Naive thymus-derived CD4-positive, alpha-beta T cell (primary cell): ENCODE data around the gene HPS6. TPM values are rescaled to one million over a fixed set of nuclear protein-coding genes. Genes with fewer than 3 reads are reported as not detected.

Experiments used
- ATAC-seq: fragments of 150-1000 bp; cut with Tn5 transposase; 2 replicates; pipeline ENCODE4 v1.10.0; 2021; ENCODE audit warnings: mild to moderate bottlenecking, moderate library complexity
- CTCF ChIA-PET: fragments of 350-600 bp; sonication (Branson Sonifier 250); formaldehyde crosslinking; loops from one replicate; lab custom pipeline; 2021; ENCODE audit warnings: antibody characterized with exemption; lab: Charles Lee
- POLR2A ChIA-PET: fragments of 350-600 bp; sonication (Branson Sonifier 250); formaldehyde crosslinking; loops from one replicate; lab custom pipeline; 2021; ENCODE audit warnings: antibody characterized with exemption, inconsistent platforms; lab: Charles Lee
- DNase-seq, 9 donors: peaks; one replicate each; pipeline versions ENCODE4 v3.0.0 to v3.0.0-alpha.2; 2020 to 2022; ENCODE audit warnings: mixed read lengths in 1 of 9
- H3K27ac ChIP-seq: one replicate; pipeline ENCODE4 v1.7.0; 2013; ENCODE audit warnings: mild to moderate bottlenecking, low read depth, low read length, moderate library complexity
- H3K27me3 ChIP-seq, 2 donors: one replicate each; pipeline ENCODE4 v1.7.0; 2013; ENCODE audit warnings: low read length in 2 of 2, mild to moderate bottlenecking in 2 of 2, moderate library complexity in 2 of 2; ENCODE audit not compliant: control insufficient read depth in 2 of 2, insufficient read depth in 2 of 2
- H3K36me3 ChIP-seq, 3 experiments: 1 replicate in 2 of 3; 2 replicates in 1 of 3; pipeline ENCODE4 v1.7.0; 2013; ENCODE audit warnings: low read length in 3 of 3, mild to moderate bottlenecking in 3 of 3, moderate library complexity in 1 of 3; ENCODE audit not compliant: insufficient read depth in 3 of 3, control insufficient read depth in 2 of 3
- H3K4me1 ChIP-seq, 2 donors: one replicate each; pipeline ENCODE4 v1.7.0; 2013; ENCODE audit warnings: low read length in 2 of 2, mild to moderate bottlenecking in 2 of 2, moderate library complexity in 1 of 2; ENCODE audit not compliant: control insufficient read depth in 2 of 2, insufficient read depth in 2 of 2
- H3K4me3 ChIP-seq: 2 replicates; pipeline ENCODE4 v1.7.0; 2013; ENCODE audit warnings: mild to moderate bottlenecking, low read length
- H3K9me3 ChIP-seq, 3 experiments: 1 replicate in 2 of 3; 2 replicates in 1 of 3; pipeline ENCODE4 v1.7.0; 2013; ENCODE audit warnings: low read length in 3 of 3; ENCODE audit not compliant: control insufficient read depth in 2 of 3
- H3K27ac Mint-ChIP-seq, 9 donors: one replicate each; pipeline ENCODE4 v1.8.0; 2020 to 2022; ENCODE audit warnings: mixed read lengths in 9 of 9, mild to moderate bottlenecking in 8 of 9, moderate library complexity in 5 of 9, inconsistent platforms in 2 of 9
- H3K27me3 Mint-ChIP-seq, 5 donors: one replicate each; pipeline ENCODE4 v1.8.0; 2021 to 2022; ENCODE audit warnings: mixed read lengths in 5 of 5, mild to moderate bottlenecking in 1 of 5
- H3K36me3 Mint-ChIP-seq, 5 donors: one replicate each; pipeline ENCODE4 v1.8.0; 2020 to 2022; ENCODE audit warnings: mixed read lengths in 5 of 5, mild to moderate bottlenecking in 3 of 5, inconsistent platforms in 1 of 5
- H3K4me1 Mint-ChIP-seq, 7 donors: one replicate each; pipeline ENCODE4 v1.8.0; 2020 to 2022; ENCODE audit warnings: mixed read lengths in 7 of 7, mild to moderate bottlenecking in 3 of 7, inconsistent platforms in 1 of 7
- H3K4me3 Mint-ChIP-seq, 10 donors: one replicate each; pipeline ENCODE4 v1.8.0; 2020 to 2022; ENCODE audit warnings: mild to moderate bottlenecking in 10 of 10, mixed read lengths in 10 of 10, moderate library complexity in 6 of 10, inconsistent platforms in 2 of 10
- H3K9me3 Mint-ChIP-seq, 11 donors: one replicate each; pipeline ENCODE4 v1.8.0; 2020 to 2022; ENCODE audit warnings: mixed read lengths in 11 of 11, mild to moderate bottlenecking in 4 of 11, inconsistent platforms in 1 of 11, moderate library complexity in 1 of 11
- intact Hi-C, 2 donors: fragments of 100-400 bp; cut with micrococcal nuclease; formaldehyde crosslinking; loops; one replicate each; pipeline ENCODE4 v1.15.1; 2023
- polyA plus RNA-seq, 2 donors: library from polyadenylated mRNA; unstranded; fragments of 300-500 nt; fragmentation: Illumina TruSeq; gene quantifications; one replicate each; pipeline ENCODE4 v1.2.3, GENCODE V29; 2021
- total RNA-seq, 6 experiments: library from RNA in 5 of 6; stranded (reverse) in 5 of 6; gene quantifications; 1 replicate in 5 of 6; 2 replicates in 1 of 6; pipeline ENCODE4 v1.2.3 and lab custom pipeline; 2021 to 2026

Gene HPS6
- total and polyA plus RNA-seq, 7 experiments from 2014 or later: 12.1 to 29.9 (median 20.9) TPM

DNA sequence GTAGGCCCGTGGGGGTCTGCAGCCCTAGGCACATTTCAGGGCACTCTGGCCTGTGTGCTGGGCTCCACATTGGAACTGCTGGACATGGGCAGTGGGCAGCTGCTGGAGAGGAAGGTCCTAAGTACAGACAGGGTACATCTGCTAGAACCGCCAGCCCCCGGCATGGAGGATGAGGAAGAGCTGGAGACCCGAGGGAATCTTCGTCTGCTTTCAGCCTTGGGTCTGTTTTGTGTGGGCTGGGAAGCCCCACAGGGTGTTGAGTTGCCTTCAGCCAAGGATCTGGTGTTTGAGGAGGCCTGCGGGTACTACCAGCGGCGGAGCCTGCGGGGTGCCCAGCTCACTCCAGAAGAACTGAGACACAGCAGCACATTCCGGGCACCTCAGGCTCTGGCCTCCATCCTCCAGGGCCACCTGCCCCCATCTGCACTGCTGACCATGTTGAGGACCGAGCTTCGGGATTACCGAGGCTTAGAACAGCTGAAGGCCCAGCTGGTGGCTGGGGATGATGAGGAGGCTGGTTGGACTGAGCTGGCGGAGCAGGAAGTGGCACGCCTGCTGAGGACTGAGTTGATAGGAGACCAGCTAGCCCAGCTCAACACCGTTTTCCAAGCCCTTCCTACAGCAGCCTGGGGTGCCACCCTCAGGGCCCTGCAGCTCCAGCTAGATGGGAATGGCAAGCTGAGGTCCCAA, 1.4 kb downstream of the HPS6 start:
- ChIA-PET CTCF (interaction anchor here (0.9 to 1.0 kb wide), 2 partner anchors 12 to 49 kb away, joined by 3 read pairs; no protein-coding TSS in a partner anchor), POLR2A (interaction anchor here (0.5 to 2.7 kb wide), 5 partner anchors 10 to 66 kb away, joined by 3 to 16 read pairs (median 3); partner anchors contain the start of genes ARMH3 and PPRC1)
- H3K36me3 ChIP-seq: peaks cover 0 to 6% (median 4%) of the 10 kb centered on the region in 3 experiments
- Mint-ChIP-seq H3K27me3 (no peaks in the 10 kb centered on the region), H3K9me3 (peaks cover 0 to 1% (median 0%) of the 10 kb centered on the region in 11 donors), H3K4me1 (peaks cover 23 to 43% (median 36%) of the 10 kb centered on the region in 7 donors), H3K4me3 (peak overlapping the region; percentile 76 to 90 (median 88)), H3K36me3 (peaks cover 0 to 5% (median 0%) of the 10 kb centered on the region in 5 donors), H3K27ac (peak overlapping the region in 7 of 9 donors; percentile 75 to 93 (median 86))
- intact Hi-C loops: loop anchor here in 1 of 2 donors (5.0 to 10.0 kb wide), 2 partner anchors 374 to 648 kb away; partner anchors contain the start of genes ARL3 and SFXN2
- H3K4me1 ChIP-seq: peaks cover 14 to 23% of the 10 kb centered on the region in 2 donors
- ATAC-seq (no peak), DNase-seq (peak in 1 of 9 donors; percentile 9)
- H3K27ac ChIP-seq: peak overlapping the region; percentile 93
- no peaks in the 10 kb centered on the region for H3K27me3 ChIP-seq
- peak overlapping the region; percentile 82 for H3K4me3 ChIP-seq
- no peaks in the 10 kb centered on the region for H3K9me3 ChIP-seq

DNA sequence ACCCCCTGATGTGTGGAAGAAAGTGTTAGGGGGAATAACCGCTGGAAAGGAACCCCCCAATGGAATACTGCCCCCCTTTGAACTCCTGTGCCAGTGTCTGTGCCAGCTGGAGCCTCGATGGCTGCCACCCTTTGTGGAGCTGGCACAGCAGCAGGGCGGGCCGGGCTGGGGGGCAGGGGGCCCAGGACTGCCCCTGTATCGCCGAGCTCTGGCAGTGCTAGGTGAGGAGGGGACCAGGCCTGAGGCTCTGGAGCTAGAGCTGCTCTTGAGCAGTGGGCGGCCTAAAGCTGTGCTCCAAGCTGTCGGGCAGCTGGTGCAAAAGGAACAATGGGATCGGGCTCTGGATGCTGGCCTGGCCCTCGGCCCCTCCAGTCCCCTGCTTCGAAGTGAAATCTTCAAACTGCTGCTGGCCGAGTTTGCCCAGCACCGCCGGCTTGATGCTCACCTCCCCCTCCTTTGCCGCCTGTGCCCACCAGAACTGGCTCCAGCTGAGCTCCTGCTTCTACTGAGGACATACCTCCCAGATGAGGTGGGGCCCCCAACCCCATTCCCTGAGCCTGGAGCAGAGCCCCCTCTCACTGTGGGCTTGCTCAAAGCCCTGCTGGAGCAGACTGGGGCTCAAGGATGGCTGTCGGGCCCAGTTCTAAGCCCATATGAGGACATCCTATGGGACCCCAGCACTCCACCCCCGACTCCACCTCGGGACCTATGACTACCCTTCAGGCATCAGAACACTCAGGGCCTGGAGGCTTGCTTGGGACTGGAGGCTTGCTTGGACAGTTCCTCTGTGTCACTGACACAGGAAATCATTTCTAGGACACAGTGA, 2.2 kb downstream of the HPS6 start:
- H3K4me1 Mint-ChIP-seq: peaks cover 23 to 43% (median 36%) of the 10 kb centered on the region in 7 donors
- H3K9me3 Mint-ChIP-seq: peaks cover 0 to 1% (median 0%) of the 10 kb centered on the region in 11 donors
- peak overlapping the region; percentile 93 for H3K27ac ChIP-seq
- CTCF ChIA-PET: interaction anchor here (0.9 to 1.0 kb wide), 2 partner anchors 13 to 48 kb away, joined by 3 read pairs; no protein-coding TSS in a partner anchor
- peaks cover 14 to 23% of the 10 kb centered on the region in 2 donors for H3K4me1 ChIP-seq
- intact Hi-C loops: loop anchor here in 1 of 2 donors (5.0 to 10.0 kb wide), 2 partner anchors 375 to 647 kb away; partner anchors contain the start of genes ARL3 and SFXN2
- peaks cover 0 to 5% (median 0%) of the 10 kb centered on the region in 5 donors for H3K36me3 Mint-ChIP-seq
- H3K27ac Mint-ChIP-seq: peak overlapping the region in 6 of 9 donors; percentile 23 to 95 (median 46)
- no peak for DNase-seq
- no peaks in the 10 kb centered on the region for H3K27me3 ChIP-seq
- H3K4me3 Mint-ChIP-seq: peak overlapping the region in 6 of 10 donors; percentile 23 to 76 (median 51)
- ATAC-seq: no peak
- no peaks in the 10 kb centered on the region for H3K27me3 Mint-ChIP-seq
- no peaks in the 10 kb centered on the region for H3K9me3 ChIP-seq
- POLR2A ChIA-PET: interaction anchor here (0.6 to 2.7 kb wide), 3 partner anchors 12 to 65 kb away, joined by 3 to 16 read pairs (median 3); partner anchors contain the start of genes ARMH3 and PPRC1
- H3K36me3 ChIP-seq: peaks cover 0 to 6% (median 4%) of the 10 kb centered on the region in 3 experiments
- no peak overlapping the region for H3K4me3 ChIP-seq

DNA sequence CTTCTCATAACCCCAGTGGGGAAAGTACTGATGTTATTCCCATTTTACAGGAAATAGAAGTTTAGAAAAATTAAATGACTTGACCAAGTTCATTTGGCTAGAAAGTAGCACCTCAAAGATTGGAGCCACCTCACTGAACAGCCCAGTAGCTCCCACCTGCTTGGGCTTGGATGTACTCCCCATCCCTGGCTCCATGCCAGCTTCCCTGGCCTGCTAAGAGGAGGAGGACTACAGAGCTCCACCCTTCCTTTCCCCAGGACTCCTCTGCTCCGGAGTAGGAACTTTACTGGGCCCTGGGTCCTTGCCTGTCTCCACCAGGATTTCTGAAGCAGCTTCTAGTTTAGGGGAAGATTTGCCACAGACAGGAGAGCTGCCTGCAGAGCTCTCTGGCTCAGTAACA, 3.1 kb downstream of the HPS6 start:
- peaks cover 0 to 5% (median 0%) of the 10 kb centered on the region in 5 donors for H3K36me3 Mint-ChIP-seq

DNA sequence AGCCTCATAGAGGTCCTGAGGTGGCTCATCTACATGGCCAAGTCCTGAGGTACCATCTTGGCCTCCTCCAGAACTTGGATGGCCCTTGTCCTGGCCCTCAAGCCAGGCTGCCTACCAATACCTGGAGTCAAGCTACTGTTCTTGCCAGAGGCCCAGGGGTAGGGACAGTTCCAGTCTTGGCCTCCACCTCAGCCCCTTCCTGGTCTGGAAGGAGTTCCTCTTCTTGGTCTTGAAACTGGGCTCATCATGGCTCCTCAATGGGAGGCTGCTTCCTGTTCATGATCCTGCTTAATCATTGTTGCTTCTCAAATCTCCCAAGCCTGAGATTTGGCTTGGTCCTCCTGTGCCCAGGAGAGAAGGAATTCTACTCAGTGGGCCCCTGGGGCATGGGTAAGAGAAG, 3.9 kb downstream of the HPS6 start:
- Mint-ChIP-seq H3K27me3 (no peaks in the 10 kb centered on the region), H3K4me3 (peak overlapping the region in 2 of 10 donors; percentile 13 to 21), H3K9me3 (peaks cover 0 to 1% (median 0%) of the 10 kb centered on the region in 11 donors), H3K27ac (peak overlapping the region in 3 of 9 donors; percentile 43 to 51 (median 43)), H3K36me3 (peaks cover 0 to 5% (median 0%) of the 10 kb centered on the region in 5 donors), H3K4me1 (peaks cover 21 to 40% (median 35%) of the 10 kb centered on the region in 7 donors)
- H3K9me3 ChIP-seq: no peaks in the 10 kb centered on the region
- peaks cover 14 to 23% of the 10 kb centered on the region in 2 donors for H3K4me1 ChIP-seq
- intact Hi-C loops: loop anchor here in 1 of 2 donors (5.0 to 10.0 kb wide), 2 partner anchors 377 to 646 kb away; partner anchors contain the start of genes ARL3 and SFXN2
- ChIA-PET POLR2A (no interaction called here), CTCF (interaction anchor here (1.1 to 1.5 kb wide), 2 partner anchors 16 to 228 kb away, joined by 3 read pairs; no protein-coding TSS in a partner anchor)
- DNase-seq: no peak
- peaks cover 0 to 6% (median 4%) of the 10 kb centered on the region in 3 experiments for H3K36me3 ChIP-seq
- no peak overlapping the region for H3K27ac ChIP-seq
- no peaks in the 10 kb centered on the region for H3K27me3 ChIP-seq
- no peak for ATAC-seq
- H3K4me3 ChIP-seq: no peak overlapping the region

More for the DNA sequence above, 3.1 kb downstream of the HPS6 start:
- peak overlapping the region in 1 of 10 donors; percentile 13 for H3K4me3 Mint-ChIP-seq
- ATAC-seq (no peak), DNase-seq (no peak)
- Histone ChIP-seq H3K27ac (no peak overlapping the region), H3K4me3 (no peak overlapping the region), H3K4me1 (peaks cover 14 to 23% of the 10 kb centered on the region in 2 donors), H3K36me3 (peaks cover 0 to 6% (median 4%) of the 10 kb centered on the region in 3 experiments), H3K9me3 (no peaks in the 10 kb centered on the region), H3K27me3 (no peaks in the 10 kb centered on the region)
- peak overlapping the region in 4 of 9 donors; percentile 44 to 59 (median 50) for H3K27ac Mint-ChIP-seq
- no peaks in the 10 kb centered on the region for H3K27me3 Mint-ChIP-seq
- peaks cover 23 to 43% (median 35%) of the 10 kb centered on the region in 7 donors for H3K4me1 Mint-ChIP-seq
- ChIA-PET POLR2A (interaction anchor here (0.5 to 0.9 kb wide), 2 partner anchors 64 to 212 kb away, joined by 3 to 4 read pairs; partner anchors contain the start of gene PPRC1), CTCF (interaction anchor here (1.5 kb wide), 1 partner anchor 227 kb away, joined by 3 read pairs; no protein-coding TSS in a partner anchor)
- intact Hi-C loops: loop anchor here in 1 of 2 donors (5.0 to 10.0 kb wide), 2 partner anchors 376 to 647 kb away; partner anchors contain the start of genes ARL3 and SFXN2
- H3K9me3 Mint-ChIP-seq: peaks cover 0 to 1% (median 0%) of the 10 kb centered on the region in 11 donors

DNA sequence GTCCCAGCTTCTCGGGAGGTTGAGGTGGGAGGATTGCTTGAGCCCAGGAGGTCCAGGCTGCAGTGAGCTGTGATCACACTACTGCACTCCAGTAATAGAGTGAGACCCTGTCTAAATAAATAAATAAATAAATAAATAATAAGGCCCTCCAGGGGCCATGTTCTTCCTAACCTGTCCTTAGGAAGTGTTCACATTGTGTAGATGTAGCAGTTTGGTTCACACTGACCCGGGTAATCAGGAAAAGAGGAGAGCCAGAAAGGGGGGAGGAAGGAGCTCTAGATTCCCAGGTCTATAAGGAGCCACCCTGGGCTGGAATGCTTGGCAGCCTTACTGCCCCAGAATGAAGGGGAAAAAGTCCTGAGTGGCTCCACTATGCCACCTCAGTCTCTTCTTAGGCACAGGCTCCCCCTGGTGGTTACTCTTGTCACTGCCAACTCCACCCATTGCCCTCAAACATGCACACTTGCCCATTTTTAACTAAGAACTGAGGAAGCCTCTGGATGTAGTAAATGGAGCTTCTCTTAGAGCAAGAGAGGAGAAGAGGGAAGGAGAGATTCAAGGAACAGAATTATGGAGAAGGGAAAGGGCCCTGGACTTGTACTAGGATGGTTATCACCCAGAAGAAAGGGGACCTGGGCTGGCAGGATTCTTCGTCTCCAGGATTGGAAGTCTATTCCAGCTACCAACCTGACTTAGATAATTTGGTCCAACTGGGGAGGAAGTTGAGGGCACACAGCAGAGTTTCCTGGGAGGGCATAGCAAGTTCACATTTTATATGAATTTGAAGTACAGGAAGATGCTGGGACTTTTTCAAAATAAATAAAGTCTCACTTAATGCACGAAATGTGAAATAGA, 7.8 kb downstream of the HPS6 start:
- peaks cover 0 to 1% (median 0%) of the 10 kb centered on the region in 5 donors for H3K36me3 Mint-ChIP-seq
- peaks cover 0 to 1% (median 0%) of the 10 kb centered on the region in 11 donors for H3K9me3 Mint-ChIP-seq
- H3K4me1 Mint-ChIP-seq: peaks cover 0 to 17% (median 13%) of the 10 kb centered on the region in 7 donors
- Histone ChIP-seq H3K4me3 (no peak overlapping the region), H3K4me1 (no peaks in the 10 kb centered on the region), H3K36me3 (peaks cover 0 to 6% (median 0%) of the 10 kb centered on the region in 3 experiments), H3K27me3 (no peaks in the 10 kb centered on the region), H3K27ac (no peak overlapping the region), H3K9me3 (no peaks in the 10 kb centered on the region)
- H3K27me3 Mint-ChIP-seq: no peaks in the 10 kb centered on the region
- DNase-seq: peak; percentile 54 to 81 (median 73)
- CTCF ChIA-PET: interaction anchor here (0.6 to 3.1 kb wide), 19 partner anchors 10 to 292 kb away, joined by 3 to 19 read pairs (median 4); no protein-coding TSS in a partner anchor
- POLR2A ChIA-PET: interaction anchor here (0.7 to 2.6 kb wide), 3 partner anchors 17 to 511 kb away, joined by 3 to 11 read pairs (median 4); partner anchors contain the start of gene ARMH3
- intact Hi-C loops: loop anchor here (1.0 to 5.0 kb wide), 12 partner anchors 8 to 912 kb away; partner anchors contain the start of genes ARMH3 (in 1 of the 2) and HPS6 (in 1 of the 2)
- peak overlapping the region in 1 of 9 donors; percentile 13 for H3K27ac Mint-ChIP-seq
- H3K4me3 Mint-ChIP-seq: no peak overlapping the region
- peak; percentile 94 for ATAC-seq
